Measurements from ENCODE around the gene KAT6B. TPM values are rescaled to one million over a fixed set of nuclear protein-coding genes. Genes with fewer than 3 reads are reported as not detected.

KAT6B gene
- total and polyA plus RNA-seq, 2 of the 8 experiments (the other 6 are each of a cell fraction or from before 2014, with no cell fraction given): 7.3 to 30.8 TPM

DNA sequence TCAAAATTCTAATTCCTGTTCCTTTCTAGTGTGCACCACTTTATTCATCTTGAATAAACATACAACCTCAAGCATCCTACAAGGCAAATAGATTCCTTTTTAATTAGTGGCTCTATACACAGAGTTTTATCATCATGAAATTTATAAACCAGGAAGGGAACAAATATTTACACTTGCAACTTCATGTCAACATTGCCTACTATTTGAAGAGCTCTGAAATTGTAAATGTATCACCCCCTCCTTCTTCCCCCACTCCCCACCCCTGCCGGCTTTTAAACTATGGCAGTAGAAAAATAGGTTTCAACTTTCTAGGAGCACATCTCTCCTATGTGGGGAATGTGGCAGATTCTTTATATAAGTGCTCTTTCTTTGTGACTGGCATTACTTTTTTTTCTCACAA is 49.6 kb downstream of the KAT6B start (continued):
- TF ChIP-seq CHD7 (IDR thresholded peaks at IDR 0.05; ENCODE audit: insufficient replicate concordance, low read length) (no peak), BCL11A (IDR thresholded peaks at IDR 0.05; ENCODE audit: low read depth in 2 of 2, low read length in 2 of 2) (no peak), SP2 (IDR thresholded peaks at IDR 0.05; ENCODE audit: low read length) (no peak), RNF2 (IDR thresholded peaks at IDR 0.05; ENCODE audit: borderline replicate concordance, low read depth, low read length, missing control alignments, poor library complexity, severe bottlenecking) (no peak), ASH2L (IDR thresholded peaks at IDR 0.05; ENCODE audit: low read length) (no peak), SP4 (IDR thresholded peaks at IDR 0.05; ENCODE audit: low read length) (no peak), HDAC6 (IDR thresholded peaks at IDR 0.05; ENCODE audit: low read depth, low read length) (no peak), TEAD4 (IDR thresholded peaks at IDR 0.05; ENCODE audit: low read depth, low read length) (no peak), RXRA (IDR thresholded peaks at IDR 0.05; ENCODE audit: insufficient read depth, low read depth, low read length) (no peak), EGR1 (IDR thresholded peaks at IDR 0.05; ENCODE audit: borderline replicate concordance, low read depth, low read length) (no peak)
- TF ChIP-seq, protein P1, sequence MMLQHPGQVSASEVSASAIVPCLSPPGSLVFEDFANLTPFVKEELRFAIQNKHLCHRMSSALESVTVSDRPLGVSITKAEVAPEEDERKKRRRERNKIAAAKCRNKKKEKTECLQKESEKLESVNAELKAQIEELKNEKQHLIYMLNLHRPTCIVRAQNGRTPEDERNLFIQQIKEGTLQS (IDR thresholded peaks at IDR 0.05; ENCODE audit: insufficient read depth, low read depth, low read length): no peak

Measured in H1 (cell line).